ENCODE results near the gene ZNF700.
"Not testable (repeated sequence)": the region's sequence is repeated elsewhere in the genome, so short reads cannot be mapped to it uniquely, and the experiment has no call there.

Gene ZNF700

DNA sequence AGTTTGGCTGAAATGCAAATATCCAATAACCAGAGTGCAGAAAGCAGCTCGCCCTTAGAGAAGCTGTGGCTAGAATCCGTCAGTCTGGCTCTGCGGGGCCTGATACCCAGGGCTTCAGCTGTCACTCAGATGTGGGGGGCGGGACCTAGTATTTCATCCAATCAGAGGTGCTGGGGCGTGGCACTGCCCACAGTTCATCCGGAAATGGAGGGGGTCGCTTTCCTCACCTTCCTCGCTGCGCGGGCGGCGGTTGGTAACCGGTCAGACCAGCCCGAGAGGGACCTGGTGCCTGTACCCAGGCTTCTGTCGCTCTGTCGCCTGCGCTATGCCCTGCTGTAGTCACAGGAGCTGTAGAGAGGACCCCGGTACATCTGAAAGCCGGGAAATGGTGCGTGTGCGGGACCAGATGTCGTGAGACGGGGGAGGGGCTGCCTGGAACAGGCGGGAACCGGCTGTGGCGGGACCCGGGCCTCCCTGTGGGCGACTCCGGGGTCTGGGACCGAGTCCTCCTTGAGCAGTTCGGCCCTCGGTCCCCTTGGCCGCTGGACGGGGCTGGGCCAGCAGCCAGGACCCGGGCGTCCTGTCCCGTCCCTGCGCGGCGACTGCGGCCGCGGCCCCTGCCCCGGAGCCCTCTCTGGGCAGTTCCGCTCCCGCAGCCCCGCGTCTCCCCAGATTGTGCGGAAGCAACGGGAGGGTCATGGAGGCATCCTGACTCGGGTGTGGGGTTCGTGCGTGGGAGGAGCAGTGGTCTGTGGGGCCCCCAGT lies at the start of gene ZNF700:
Gene ZNF700, plus strand, starts transcription at position 222 of the 765 bp plus-strand sequence. Its CDS starts 104 bp downstream, at position 326.
- DNase-seq (ENCODE audit: low read depth): peak; percentile 85

DNA sequence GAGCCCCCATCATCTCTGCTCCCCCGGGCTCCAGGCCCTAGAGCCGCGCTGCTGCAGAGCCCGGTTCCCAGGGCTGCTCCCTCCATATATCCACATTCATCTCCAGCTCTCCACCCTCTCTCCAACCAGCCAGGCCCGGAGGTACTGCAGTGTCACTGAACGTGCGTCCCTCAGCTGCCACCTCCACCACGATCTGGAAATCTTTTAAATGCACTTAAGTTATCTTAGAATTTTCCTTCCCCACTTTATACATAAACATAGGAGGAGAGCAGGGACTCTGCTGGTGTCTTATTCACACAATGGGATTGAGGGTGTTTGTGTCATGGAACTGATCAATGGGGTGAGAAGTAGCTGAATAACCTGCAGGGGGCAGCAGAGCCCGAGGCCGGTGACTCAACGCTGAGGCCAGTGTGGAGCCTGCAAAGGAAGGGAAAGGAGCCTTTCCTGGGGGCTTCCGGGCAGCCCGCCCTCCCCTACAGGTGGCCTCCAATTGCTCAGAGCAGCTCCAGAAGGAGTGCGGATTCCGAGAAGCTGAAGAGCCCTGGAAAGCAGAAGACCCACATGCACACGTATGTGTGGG lies 45.1 kb upstream of the ZNF700 start:
- peak; percentile 14 for DNase-seq (ENCODE audit: low read depth)

DNA sequence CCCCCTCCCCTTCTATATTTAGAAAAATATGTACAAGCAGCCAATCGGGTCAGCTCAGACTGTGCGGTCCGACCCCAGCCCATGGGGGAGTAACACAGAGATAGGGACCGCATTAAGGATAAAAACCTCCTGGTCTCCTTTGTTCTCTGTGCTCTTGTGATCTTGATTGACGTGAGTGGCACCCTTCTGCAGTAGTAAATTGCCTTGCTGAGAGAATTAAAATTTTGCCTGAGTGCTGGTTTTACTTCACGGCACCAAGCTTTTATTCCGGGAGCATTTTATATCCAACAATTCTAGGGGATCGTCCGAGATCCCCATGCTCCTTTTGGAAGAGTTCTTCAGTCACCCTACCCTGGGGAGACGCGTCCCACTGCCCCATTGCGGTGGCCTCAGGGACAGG lies 44.3 kb upstream of the ZNF700 start:
- no peak for DNase-seq (ENCODE audit: low read depth)

DNA sequence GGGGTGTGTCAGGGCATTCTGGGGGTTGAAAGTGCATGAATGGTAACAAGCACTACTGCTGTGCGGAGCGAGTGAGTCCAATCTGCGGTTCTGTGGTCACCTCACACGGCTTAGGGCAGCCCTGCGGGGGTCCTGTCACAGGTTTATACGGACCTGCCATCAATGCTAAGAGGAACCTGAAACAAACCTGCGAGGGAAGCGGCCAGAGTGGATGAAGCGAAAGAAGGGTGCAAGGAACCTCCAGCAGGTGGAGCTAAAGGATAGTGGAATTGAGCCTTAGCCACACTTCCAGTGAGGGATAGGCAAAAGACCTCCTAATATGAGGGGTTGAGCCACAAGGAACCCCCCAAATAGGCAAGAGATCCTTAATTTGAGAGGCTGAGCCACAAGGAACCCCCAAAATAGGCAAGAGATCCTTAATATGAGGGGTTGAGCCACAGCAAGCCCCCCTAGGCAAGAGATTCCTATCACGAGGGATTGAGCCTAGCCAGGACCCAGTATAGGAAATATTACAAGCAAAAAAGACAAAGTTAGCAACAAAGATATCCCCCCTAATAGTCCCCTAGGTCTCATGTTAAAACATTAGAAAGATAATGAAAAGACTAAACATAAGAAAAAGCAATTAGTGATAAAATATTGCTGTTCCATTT lies 43.6 kb upstream of the ZNF700 start:
- DNase-seq (ENCODE audit: low read depth): peak; percentile 26

DNA sequence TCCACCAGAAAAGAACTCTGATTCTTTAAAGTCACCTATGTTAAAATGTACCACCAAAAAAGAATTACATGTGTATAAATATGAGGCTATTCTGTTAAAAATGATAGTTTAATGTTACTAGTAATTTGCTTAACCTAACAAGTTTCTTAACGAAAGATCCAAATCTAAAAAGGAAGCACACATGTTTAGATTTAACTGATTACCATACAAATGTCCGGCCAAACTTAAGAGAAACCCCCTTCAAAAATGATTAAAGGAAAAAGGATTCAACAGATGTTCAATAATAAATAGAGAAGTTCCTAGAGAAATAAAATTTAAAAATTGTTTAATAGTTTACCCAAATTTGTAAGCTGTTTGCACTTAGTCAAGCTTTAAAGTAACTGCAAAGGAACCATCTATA lies 42.3 kb upstream of the ZNF700 start:
- DNase-seq (ENCODE audit: low read depth): no peak

DNA sequence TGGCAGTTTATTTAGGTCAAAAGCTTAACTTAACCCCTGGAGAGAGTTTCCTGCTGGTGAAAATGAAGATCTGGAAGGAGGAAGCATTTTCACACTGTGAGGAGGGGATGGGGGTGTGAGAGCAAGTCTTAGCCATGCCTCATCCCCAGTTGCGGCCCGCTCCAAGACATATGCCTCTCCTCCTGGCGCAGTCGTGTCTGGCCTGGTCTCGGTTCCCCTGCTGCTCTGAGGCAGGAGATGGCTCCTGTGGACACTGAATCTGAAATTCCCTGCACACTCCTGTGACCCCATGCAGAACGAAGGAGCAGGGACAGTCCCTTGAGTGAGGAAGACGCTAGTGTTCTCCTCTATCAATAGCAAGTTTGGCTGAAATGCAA lies 37.7 kb upstream of the ZNF700 start:
- DNase-seq (ENCODE audit: low read depth): no peak

DNA sequence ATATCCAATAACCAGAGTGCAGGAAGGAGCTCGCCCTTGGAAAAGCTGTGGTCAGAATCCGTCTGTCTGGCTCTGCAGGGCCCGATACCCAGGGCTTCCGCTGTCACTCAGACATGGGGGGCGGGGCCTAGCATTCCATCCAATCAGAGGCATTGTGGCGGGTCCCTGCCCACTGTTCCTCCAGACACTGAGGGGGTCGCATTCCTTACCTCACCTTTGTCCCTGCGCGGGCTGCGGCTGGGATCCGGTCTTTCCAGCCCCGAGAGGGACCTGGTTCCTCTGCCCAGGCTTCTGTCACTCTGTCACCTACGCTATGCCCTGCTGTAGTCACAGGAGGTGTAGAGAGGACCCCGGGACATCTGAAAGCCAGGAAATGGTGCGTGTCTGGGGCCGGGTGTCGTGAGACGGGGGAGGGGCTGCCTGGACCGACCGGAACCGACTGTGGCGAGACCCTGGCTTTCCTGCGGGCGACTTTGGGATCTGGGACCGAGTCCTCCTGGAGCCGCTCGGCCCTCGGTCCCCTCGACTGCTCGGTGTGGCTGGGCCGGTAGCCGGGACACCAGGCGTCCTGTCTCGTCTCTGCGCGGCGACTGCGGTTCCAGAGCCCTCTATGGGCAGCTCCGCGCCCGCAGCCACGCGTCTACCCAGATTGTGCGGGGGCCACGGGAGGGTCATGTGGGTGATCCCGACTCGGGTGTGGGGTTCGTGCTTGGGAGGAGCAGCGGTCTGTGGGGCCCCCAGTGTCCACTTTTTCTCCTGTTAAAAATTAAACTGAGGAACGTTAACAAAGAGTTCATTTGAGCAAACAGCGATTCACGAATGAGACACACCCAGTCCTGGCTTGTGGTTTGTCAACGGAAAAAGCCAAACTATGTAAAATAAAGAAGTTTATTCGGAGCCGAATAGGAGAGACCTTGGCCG lies 37.0 kb upstream of the ZNF700 start, which contains the start of gene ZNF69:
Gene ZNF69, plus strand, starts transcription at position 172 of the 921 bp plus-strand sequence. Its CDS starts 142 bp downstream, at position 314.
- DNase-seq (ENCODE audit: low read depth): peak; percentile 24

DNA sequence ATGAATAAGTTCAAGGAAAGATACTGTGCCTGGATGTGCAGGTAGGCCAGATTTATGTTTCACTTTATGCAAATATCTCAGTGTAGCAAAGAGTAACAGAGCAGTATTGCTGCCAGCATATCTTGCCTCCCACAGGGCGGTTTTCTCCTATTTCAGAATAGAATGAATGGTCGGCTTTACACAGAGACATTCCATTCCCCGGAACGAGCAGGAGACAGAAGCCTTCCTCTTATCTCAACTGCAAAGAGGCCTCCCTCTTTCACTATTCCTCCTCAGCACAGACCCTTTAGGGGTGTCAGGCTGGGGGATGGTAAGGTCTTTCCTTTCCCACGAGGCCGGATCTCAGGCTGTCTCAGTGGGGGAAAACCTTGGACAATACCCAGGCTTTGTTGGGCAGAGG lies 35.0 kb upstream of the ZNF700 start:
- DNase-seq (ENCODE audit: low read depth): not testable (repeated sequence)

DNA sequence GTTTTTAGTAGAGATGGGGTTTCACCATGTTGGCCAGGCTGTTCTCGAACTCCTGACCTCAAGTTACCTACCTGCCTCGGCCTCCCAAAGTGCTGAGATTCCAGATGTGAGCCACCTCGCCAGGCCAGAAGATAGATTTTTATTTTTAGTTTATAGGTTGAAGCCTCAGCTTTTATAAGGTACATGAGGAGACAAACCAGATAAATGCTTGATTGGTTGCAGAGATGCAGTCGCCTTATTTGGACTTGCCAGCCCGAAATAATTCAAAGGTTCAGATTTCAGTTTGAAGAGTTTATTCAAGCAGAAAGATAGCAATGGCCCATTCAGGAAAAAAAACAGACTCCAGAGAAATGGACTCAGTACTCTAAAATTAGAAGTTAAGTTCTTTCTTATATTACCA lies 34.3 kb upstream of the ZNF700 start:
- no peak for DNase-seq (ENCODE audit: low read depth)

DNA sequence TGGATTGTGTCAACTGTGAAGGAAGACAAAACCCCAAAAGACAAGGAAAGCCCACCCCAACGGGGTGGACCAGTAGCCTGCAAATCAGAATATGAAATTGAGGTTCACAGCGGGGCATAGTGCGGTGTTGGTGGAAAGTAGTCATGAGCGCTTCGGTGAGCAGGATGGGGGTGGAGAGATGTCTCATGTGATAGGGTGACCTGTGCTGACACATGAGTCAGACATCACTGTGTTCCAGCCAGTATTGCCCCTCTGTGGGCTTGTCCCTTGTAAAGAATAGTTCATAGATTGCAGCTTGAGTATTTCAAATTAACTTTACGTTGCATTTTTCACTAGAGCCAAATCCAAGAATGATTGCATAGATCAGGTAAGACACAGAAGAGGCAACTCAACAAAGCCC lies 30.1 kb upstream of the ZNF700 start:
- DNase-seq (ENCODE audit: low read depth): no peak

DNA sequence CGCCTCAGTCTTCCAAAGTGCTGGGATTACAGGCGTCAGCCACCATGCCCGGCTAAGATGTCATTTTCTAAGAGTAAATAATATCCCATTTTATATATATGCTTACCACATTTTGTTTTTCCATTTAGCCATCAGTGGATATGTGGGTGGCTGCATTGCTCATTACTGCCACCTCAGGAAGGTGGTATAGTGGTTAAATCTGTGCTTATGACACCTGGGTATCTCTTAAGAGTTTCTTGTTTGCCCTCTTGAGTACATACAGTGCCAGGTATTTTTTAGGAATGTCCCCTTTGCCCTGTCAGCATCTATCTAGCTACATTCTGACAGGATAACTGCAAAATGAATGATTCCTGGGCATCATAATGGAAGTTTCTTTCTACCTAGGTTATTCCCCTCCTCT lies 22.7 kb upstream of the ZNF700 start:
- DNase-seq (ENCODE audit: low read depth): no peak

DNA sequence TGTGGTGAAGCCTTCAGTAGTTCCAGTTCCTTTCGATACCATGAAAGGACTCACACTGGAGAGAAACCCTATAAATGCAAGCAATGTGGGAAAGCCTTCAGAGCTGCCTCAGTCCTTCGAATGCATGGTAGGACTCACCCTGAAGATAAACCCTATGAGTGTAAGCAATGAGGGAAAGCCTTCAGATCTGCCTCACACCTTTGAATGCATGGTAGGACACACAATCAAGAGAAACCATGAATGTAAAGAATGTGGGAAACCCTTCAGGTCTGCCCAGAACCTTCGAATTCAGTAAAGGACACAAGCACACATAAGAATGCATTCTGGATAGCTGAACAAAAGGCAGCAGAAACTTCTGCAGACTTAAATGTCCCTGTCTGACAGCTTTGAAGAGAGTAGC lies 19.0 kb upstream of the ZNF700 start:
- no peak for DNase-seq (ENCODE audit: low read depth)

DNA sequence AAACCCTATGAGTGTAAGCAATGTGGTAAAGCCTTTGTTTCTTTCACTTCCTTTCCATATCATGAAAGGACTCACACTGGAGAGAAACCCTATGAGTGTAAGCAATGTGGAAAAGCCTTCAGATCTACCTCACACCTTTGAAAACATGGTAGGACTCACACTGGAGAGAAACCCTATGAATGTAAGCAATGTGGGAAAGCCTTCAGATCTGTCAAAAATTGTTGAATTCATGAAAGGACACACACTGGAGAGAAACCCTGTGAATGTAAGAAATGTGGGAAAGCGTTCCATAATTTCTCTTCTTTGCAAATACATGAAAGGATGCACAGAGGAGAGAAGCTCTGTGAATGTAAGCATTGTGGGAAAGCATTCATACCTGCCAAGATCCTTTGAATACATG lies 13.0 kb upstream of the ZNF700 start:
- not testable (repeated sequence) for DNase-seq (ENCODE audit: low read depth)

DNA sequence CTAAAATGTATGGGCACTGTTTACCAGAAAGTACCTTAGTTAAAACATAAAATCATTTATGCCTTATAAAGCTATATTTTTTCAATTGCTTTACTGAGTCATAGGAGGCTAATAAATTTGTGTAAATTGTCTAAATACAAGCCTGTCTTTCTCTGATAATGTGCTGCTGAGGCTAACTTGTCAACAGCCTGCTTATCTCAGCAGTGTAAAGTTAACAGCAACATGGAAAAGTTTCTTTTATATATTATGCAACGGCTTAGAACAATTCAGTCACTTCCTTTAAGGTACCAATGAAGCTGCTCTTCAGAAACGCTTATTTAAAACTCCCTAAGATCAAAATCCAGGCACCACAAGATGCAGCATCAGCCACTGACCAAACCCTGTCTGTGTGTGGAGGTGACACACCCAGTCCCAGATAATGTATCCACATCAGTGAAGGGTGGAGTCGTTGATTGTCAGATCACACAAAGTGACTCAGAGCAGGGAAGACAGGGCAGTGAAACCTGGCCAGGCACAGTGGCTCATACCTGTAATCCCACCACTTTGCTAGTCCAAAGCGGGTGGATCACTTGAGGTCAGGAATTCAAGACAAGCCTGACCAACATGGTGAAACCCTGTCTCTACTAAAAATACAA lies 10.4 kb upstream of the ZNF700 start:
- DNase-seq (ENCODE audit: low read depth): not testable (repeated sequence)

DNA sequence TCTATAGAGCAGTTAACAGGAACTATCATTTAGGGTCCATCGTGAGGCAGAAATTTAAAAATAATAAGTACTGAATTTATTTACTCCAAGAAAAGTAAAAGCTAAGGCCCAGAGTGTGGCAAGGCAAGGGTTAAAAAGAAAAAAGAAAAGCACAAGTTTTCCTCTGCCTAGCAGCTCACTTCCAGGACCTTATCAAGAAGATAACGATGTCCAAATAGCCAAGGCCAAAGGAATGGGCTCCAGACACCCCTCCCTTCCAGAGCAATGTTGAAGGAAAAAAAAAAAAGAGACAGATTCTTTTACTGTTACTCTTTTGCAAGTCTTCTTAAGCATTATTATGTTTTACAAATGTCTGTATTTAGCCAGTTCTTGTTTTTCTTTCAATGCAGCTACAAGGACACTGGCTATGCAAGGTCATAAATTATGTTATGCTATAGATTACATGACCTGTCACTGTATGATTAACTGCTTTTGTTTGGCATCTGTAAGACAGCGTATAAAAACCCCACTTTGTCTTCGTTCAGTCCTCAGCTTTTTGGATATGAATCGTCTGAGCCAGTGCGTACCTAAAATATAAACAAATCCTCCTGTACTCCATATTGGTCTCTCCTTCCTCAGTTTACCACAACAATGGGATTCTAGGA lies 2.9 kb upstream of the ZNF700 start:
- DNase-seq (ENCODE audit: low read depth): no peak

DNA sequence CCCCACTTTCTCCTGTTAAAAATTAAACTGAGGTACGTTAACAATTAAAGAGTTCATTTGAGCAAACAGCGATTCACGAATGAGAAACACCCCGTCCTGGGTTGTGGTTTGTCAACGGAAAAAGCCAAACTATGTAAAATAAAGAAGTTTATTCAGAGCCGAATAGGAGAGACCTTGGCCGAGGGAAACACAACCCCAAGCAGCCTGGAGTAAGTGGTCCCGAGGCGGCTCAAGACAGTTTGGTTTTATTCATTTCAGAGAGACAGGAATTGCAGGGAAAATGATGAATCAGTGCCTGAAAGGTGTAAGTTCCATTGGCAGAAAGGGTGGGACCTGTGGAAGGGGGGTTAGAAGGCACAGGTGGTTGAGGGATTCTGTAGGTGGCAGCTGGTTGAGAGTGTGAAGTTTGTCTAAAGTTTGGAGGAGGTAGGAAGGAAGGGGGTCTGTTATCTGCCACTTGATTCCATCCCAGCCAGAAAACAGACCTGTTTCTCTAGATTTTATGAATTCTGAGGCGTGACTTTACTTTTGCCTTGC lies 812 bp downstream of the ZNF700 start:
- DNase-seq (ENCODE audit: low read depth): not testable (repeated sequence)

DNA sequence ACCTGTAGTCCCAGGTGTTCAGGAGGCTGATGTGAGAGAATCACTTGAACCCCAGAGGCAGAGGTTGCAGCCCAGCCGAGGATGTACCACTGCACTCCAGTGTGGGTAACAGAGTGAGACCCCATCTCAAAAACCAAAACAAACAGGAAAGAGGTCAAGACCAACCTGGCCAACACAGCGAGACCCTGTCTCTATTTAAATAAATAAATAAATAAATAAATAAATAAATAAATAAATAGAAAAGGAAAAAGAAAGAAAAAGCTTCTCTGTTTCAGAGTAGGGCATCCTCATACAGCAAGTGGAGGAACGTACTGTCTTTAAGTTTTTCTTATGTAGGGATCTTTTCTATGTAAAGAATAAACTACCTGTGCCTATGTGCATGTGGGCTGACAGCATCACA lies 2.3 kb downstream of the ZNF700 start:
- no peak for DNase-seq (ENCODE audit: low read depth)

DNA sequence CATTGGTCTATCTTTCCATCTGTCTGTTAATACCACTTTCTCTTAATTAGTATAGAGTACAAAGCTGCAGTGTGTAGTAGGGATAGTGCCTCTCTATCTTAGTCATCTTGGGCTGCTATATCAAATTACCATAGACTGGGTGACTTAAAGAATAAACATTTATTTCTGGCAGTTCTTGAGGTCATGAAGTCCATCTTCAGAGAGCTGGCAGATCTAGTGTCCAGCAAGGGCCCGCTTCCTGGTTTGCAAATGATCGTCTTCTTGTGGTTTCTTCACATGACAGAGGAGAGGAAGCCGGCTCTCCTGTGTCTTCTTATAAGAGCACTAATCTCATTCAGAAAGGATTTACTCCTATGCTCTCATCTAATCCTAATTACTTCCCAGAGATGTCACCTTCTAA lies 6.1 kb downstream of the ZNF700 start:
- no peak for DNase-seq (ENCODE audit: low read depth)

DNA sequence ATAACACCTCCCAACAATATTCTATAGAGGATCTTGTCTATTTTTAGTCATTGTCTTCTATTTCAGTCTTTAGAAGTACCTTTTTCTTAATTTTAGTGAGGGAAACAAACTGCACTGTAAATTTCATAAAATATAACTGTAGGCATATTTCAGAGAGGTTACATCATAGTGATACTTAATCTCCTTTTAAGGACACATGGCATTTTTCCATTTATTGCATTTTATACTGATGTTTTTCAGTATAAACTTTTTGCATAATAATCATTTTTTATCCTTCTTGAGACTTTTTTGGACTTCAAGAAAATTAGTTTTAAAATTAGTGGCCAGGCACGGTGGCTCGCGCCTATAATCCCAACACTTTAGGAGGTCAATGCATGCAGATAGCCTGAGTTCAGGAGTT lies 6.6 kb downstream of the ZNF700 start:
- DNase-seq (ENCODE audit: low read depth): no peak

DNA sequence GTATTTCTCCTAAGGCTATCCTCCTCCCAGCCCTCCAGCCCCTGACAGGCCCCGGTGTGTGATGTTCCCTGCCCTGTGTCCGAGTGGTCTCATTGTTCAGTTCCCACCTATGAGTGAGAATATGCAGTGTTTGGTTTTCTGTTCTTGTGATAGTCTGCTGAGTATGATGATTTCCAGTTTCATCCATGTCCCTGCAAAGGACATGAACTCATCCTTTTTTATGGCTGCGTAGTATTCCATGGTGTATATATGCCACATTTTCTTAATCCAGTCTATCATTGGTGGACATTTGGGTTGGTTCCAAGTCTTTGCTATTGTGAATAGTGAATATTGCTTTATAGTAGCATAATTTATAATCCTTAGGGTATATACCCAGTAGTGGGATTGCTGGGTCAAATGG lies 10.9 kb downstream of the ZNF700 start:
- DNase-seq (ENCODE audit: low read depth): not testable (repeated sequence)

DNA sequence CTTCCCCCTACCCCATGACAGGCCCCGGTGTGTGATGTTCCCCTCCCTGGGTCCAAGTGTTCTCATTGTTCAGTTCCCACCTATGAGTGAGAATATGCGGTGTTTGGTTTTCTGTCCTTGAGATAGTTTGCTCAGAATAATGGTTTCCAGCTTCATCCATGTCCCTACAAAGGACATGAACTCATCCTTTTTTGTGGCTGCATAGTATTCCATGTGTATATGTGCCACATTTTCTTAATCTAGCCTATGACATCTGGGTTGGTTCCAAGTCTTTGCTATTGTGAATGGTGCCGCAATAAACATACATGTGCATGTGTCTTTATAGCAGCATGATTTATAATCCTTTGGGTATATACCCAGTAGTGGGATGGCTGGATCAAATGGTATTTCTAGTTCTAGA lies 13.5 kb downstream of the ZNF700 start:
- DNase-seq (ENCODE audit: low read depth): not testable (repeated sequence)
